ENCODE measurements around the gene SPOCK1.

The SPOCK1 gene

DNA sequence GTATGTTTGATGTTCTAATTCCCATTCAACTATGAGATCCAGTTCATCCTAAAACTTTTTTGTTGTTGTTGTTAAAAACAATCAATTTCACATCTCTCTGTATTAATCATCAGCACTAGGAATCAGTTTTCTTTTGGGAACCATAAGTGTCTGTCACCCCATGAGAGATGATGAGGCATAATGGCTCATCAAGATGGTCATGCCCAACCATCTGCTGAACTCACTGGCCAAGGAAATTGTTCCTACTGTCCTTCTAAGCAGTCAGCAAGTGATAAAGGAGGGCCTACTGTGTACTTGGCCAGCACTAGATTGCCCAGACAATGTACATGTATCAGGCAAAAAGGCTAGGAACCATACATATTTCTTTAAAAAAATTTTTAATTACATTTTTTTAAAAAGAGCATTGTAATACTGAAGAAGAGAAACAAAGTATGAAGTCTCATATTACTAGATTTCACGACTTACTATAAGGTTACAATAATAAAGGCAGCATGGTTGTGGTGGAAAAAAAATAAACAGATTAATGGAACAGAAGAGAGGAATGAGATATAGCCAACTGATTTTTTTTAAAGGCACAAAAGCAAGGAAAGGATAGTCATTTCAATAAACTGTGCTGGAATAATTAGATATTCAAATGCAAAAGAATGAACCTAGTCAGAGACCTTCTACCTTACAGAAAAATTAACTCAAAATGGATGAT, 458.3 kb downstream of the SPOCK1 start:
- no peak for DNase-seq

DNA sequence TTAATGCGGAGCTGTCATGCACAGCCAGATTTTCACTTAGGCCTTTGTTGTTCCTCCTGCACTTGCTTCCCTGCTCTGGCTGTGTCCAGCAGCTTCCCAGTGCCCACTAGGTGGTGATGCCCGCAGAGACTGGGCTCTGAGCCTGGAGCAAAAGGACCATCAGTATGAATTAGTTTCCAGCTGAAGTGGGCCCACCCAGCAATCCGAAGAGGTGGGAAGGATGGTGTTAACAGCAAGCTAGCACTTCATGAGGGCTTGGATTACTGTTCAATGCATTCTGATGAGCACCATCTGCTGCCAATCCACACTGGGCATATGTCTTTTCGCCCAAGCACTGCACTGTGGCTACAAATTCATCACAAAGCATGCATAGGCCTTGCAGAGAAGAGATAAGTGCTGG, 459.1 kb downstream of the SPOCK1 start:
- DNase-seq: no peak

DNA sequence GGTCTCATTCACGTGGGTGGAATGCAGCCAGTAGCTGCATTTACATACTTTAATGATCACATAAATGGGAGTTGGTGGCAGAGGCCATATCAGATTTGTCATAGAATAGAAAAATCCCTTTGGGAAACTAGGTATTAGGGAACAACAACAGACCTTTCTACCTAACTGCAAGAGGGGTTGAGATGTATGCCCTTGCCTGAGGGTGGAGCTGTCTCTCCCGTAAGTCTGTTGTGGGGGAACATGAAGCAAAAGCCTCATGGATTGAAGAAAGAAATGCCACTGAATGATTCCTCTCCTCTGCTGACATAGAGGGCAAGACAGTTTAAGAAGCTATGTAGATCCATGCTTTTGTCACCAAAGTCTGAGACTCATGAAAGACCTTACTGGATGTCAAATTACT, 461.3 kb downstream of the SPOCK1 start:
- DNase-seq: no peak

DNA sequence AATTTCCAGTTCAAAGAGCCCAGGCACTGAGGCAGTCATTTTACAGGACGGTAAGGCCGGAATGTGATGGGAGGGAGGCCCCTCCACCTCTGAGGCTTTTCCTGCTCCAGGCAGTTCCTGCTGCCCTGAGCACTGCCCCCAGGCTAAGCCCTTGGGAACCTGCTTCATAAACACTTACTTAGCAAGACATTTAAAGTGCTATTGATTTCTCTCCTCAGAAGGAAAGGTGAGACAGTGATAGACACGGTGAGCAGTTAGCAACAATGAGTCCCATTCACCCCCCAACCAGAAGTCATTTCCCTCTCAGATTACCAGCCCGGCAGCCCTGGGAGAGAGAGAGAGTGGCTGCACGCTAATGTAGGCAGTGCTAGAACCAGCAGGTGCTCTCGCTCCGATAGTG, 462.5 kb downstream of the SPOCK1 start:
- DNase-seq: no peak

DNA sequence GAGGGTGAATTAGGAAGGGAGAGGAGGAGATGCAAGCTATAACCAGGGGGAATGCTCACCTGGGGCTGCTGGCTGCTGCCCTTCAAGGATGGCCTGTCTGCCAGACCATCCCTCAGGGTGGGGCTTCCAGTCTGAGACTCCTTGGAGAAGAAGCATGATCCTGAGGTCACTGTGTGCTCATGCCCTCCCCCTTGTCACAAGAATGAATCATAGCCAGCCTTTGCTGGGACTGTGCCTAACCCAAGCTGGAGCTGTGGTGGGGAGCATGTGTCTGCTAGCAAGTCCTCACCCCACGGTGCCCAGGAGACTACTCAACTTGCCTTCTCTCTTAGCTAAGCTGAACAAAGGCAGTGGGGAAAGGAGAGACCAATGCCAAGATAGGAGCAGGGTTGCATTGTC, 463.6 kb downstream of the SPOCK1 start:
- DNase-seq: no peak

DNA sequence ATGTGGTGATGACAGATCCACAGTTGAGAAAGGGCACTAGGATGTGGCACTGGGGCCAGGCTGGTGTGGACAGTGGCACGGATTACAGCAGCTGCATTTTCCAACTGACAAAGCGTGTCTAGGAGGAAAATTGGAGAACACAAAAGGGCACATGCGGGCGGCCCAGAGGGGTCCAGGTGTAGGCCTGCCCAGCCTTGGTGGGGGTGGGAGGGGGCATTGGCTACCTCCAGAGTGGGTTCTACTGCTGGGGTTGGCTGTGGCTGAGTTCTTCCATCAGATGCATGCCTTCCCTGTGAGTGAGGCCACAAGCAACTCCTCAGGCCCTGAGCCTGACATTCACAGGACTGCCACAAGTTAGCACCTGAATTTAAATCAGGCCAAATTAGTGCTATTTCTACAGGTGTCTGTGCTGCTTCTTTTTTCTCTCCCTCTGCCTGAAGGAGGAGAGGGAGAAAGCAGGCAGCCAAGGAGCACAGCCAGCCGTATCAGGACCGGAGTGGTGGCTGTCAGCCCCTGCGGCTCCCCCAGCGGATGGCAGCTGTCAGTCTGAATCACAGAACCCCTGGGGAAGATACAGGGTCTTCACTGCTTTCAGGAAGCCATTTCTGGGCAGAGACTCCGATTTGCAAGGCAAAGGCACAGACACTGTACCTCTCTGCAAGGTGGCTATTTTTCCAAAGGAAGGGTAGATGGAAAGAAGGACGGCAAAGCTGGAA, 464.2 kb downstream of the SPOCK1 start:
- DNase-seq: no peak

DNA sequence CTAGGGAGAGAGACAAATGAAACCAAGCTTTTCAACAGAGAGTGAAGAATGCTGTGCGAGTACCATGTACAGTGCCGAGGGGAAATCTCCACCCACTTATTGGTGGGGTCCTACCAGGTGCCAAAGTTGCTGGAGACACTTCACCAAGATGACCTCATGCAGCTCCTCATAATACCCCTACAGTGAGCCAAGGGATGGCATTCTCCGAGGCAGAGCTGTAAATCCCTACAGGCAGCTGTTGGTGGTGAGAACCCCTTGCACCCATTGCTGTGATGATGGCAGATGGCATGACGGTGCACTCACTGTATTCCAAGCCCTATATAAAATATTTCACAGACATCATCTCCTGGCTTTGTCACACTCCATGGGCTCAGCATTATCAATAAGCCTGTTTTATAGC, 464.9 kb downstream of the SPOCK1 start:
- no peak for DNase-seq

DNA sequence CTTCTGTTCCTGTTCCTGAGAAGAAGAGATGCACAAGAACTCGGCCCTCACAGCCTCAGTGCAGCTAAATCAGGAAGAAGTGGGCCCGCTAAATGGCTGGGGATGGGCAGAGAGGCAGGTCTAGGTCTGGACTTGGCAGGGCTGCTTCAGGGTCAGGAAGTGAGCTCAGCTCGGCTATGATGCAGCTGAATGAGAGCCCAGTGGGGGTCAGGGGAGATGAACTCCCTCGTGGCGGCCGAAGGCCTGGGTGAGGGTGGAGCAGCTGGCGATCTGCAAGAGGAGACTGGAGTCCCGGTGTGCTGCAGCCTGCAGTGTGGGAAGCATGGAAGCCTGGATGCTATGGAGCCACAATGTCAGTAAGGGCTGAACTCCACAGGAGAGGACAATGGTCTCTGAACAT, 466.2 kb downstream of the SPOCK1 start:
- DNase-seq: no peak

DNA sequence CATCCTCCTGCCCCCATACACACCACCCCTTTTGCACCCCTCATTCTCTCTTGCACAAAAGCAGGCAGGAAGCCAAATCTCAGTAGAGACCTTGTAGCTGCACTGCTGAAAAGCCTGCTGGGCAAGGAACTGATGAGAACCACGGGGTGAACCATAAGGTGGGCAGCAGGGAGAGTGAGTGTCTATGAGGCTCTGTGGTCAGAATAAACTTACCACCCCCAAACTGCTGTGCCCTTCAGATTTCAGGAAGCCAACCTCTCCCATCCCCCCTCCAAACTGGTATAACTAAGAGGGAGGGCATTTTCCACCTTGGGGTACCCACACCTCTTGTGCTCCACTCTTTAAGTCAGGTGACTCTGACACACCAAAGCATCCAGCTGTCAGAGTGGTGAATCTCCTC, 471.4 kb downstream of the SPOCK1 start:
- DNase-seq: no peak

DNA sequence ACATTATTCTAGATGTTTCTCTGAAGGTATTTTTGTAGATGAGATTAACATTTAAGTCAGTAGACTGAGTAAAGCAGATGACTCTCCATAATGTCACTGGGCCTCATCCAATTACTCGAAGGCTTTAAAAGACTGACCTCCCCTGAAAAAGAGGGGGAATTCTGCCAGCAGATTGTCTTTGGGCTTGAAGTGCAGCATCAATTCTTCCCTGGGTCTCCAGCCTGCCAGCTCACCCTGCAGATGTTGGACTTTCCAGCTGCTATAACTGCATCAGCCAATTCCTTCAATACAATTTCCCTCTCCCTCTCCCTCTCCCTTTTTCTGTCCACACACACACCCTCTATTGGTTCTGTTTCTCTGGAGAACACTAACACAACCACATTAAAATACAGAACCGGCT, 472.8 kb downstream of the SPOCK1 start:
- no peak for DNase-seq

DNA sequence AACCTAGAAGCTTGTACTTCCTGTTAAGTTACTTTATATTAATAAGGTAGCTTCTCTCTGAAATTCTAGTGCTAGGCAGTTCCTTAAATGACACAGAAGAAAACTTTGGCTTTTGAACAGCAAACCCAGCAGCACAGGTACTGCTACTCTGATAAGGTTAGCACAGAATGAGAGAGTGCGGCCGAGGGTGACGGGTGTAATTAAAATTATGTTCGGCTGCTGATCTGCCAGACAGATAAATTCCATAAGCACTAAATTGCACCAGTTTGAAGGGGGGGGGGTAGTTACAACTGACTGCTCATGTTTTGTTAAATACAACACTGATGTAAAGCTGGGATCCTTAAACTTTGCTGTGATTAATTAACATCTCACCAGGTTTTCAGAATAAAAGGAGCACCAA, 475.1 kb downstream of the SPOCK1 start:
- DNase-seq: no peak

DNA sequence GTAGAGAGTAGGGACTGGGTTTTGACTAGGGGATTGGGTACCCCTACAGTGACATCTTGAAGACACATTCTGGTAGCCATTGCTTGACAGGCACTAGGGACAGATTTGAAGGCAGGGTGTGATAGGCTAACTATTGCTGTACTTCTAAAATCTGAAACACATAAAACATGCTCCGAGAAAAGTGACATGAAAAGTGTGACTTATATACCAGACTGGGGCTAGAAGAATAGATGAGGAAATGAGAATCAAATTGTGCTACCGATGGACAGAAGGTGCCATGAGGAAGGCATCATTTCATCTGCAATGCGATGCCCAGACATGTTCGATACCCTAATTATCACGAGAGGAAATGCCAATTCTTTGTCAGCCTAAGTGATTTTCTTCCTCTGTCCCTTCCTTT, 475.8 kb downstream of the SPOCK1 start:
- no peak for DNase-seq

DNA sequence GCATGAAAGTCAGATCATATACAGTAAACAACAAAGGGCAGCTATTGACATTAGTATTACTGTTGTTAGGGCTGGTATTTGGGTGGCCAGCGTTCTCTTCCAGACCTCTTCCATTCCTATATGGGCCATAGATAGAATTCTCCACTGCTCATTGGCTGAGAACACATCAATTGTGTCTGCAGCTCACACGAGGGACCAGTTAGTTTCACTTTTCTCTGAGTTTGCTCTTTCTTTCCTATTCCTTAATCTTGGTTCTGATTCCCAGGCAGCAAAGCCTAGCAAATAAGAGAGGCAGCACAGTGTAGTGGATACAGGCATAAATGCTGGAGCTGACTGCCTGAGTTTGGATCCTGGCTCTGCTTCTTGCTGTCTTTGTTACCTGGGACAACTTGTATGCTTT, 476.4 kb downstream of the SPOCK1 start:
- no peak for DNase-seq

DNA sequence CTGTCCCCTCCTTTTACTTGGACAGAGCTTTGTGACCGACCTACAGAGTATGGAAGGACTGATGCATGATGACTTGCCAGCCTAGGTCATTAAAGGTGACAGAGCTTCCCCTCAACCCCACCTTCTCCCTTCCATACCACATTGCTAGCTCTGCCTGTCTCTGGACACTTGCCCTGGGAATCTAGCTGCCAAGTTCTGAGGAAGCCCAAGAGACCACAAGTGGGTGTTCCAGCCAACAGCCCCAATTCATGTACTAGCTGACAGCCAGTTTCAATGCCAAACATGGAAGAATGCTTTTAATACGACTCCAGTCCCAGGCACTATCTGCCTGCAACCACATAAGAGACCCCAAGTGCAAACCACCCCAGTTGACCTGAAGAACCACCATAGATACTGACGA, 477.1 kb downstream of the SPOCK1 start:
- no peak for DNase-seq

DNA sequence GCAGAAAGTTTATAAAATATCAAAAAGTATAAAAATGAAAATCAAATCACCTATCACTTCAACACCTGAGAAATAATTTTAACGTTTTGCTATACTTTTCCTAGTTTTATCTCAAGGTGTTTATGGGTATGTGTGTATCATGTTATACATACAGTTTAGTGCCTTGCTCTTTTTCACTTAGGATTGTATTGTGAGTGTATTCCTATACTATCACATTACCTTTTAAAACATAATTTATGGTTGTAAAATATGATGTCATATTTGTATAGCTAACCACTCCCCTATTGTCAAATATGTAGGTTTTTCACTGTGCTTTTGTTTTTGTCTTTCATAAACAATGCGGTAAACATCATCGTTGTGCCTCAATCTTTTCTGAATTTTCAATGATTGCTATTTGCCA, 479.9 kb downstream of the SPOCK1 start:
- DNase-seq: no peak

DNA sequence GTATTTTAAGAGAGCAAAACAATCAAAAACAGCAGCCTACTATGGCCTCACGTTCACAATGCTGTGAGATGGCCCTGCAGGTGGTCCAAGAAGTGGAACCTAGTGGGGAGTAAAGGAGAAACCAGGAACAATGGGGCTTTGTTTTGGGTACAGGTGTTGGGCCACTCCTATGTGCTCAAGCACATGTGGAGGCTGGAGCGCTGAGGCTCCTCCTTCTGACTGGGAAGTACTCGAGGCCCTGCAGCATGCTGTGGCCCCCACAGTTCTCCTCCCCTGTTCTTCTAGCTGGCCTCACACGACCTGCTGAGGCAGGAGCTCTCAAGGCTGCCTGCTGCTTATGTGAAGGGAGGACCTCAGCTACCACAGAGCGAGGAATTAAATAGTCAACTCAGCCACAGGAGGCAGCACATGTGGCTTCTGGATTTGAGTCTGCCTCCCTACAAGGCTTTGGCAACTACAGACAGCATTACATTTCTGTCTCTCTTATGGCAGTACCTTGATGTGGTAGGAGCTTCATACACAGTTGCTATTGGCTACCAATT, 482.3 kb downstream of the SPOCK1 start:
- DNase-seq: no peak

DNA sequence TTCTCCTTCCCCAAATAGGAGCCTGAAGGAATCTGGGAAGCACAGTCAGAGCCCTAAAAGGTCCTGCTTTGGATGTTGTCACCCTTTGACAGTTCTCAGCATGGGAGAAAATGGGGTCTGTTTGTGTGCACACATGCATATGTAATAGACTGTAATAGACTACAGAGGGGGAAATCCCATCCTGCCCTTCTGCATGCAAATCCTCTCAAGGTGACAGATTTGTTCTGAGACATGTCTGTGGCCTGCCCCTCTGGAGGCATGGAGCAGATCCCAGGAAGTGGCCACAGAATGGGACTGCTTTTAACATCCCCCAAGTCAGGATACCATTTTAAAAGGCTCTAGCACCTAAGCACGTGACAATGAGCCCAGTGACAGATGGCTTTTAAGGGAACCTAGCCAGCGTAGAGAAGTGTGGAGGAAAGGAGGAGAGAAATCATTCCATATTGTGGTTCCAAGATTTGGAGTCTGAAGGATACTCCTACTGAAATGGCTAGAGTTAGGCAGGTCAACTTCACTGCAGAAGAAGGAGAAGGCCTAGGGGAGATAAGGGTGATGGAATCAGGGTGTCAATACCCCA, 483.5 kb downstream of the SPOCK1 start:
- no peak for DNase-seq

DNA sequence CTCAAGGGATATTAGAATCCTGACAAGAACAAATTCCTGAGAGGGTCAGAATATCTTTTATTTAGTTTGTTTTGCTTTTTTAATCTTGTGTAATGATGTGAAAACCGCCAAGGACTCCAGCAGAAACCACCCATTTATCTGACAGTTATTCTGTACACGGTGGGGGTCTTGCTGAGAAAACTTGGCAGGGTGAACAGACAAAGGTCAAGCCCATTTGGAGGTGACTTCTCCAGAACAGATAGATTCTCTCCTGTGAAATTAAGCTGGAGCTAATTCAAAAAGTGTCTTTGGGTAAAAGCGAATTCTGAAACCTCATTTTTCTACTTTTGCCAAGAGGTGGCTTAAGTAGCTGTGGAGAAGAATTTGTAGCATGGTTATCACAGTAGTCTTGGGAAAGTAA, 484.4 kb downstream of the SPOCK1 start:
- DNase-seq: no peak

DNA sequence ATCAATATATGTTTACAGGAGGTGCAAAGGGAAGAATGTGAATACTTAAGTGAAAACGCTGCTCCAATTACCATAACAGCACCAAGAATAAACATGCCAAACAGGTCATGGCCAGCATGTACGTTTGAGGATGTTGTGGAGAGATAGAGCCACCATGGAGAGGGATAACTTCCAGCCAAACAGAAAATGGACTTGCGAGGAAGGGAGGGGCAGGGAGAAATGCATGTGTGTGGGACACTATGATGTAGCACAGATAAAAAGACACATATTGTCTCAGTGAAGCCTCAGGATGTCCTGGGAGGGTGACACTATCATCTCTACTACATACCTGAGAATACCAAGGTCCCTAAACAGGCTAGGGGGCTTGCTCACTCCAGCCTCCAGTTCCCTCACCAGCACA, 488.9 kb downstream of the SPOCK1 start:
- DNase-seq: no peak

DNA sequence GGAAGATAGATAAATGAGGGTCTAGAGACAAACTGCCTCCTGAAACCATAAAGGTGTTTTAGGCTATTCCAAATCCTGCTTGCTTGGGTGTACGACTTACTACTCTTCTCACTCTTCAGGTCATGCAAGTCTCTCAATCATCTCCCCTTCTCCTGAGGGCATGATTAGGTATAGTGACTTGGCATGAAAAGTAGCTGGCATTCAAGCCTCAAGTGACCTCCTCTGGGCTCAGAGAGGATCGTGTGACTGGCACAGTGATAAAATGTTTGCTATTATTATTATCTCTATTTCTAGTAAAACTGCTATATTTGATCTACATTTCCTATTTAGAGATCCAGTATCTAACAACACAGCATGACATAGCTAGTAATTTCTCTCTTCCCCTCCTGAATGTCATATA, 494.8 kb downstream of the SPOCK1 start:
- DNase-seq: no peak

DNA sequence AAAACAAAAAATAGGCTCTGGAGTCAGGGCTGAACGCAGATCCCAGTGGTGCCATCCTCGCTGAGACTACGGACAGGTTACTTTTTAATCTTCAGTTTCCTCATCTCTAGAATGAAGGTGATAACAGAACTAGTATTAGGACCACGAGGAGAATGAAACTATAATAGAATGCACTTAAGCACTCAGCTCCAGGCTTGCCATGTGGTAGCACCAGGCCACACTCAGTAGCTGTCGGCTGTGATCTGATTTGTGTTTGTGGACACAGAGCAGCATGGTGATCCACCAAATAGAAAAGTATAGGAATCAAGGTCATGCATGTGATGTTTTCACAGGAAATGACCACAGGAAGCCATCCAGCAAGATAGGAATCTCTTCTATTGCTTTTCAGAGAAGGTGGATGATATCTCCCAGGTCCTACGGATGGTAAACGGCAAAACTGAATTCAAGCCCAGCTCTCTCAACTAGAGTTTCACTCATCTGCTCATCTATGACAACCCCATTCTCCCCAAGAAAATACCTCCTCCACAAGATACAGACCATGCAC, 498.0 kb downstream of the SPOCK1 start:
- no peak for DNase-seq

DNA sequence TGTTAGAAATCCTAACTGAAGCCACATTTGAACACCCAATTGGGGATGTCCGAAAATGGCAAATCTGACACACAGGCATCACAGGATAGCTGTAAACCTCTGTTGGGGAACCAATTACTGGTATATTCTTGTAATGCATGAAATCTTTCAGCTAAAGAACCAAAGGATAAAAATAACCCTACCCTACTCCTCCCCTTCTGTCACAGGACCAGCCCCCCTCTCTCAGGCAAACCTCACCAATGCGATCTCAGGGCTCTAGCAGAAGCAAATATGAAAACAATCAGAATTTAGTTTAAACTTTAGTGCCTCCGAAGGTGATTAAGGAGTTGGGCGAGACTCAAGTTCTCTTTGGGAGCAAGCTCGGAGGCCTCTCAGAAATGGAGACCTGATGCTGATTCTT, 499.3 kb downstream of the SPOCK1 start:
- DNase-seq: no peak

DNA sequence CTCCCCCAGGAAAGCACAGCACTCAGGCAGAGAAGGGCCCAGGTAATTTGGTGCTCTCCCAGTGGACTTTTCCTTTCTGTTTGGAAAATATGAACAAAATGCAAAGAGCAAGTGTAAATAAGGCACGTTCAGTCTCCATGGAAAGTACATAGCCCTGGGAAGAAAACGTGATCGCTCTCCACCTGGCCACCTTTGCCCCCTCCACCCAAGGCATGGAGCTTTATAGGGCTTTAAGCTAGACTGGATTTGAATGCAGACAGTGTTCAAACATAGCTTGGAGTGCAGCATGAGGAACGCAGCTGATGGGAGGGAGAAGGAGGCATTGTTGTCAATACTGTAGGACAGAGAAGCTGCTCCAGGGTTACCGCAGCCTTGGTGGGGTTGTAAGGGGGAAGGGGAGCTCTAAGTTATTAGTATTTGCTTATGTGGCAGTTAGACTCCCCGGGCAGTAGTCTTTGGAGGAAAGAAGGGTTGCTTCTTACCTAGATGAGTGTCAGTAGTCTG, 500.2 kb downstream of the SPOCK1 start:
- no peak for DNase-seq

DNA sequence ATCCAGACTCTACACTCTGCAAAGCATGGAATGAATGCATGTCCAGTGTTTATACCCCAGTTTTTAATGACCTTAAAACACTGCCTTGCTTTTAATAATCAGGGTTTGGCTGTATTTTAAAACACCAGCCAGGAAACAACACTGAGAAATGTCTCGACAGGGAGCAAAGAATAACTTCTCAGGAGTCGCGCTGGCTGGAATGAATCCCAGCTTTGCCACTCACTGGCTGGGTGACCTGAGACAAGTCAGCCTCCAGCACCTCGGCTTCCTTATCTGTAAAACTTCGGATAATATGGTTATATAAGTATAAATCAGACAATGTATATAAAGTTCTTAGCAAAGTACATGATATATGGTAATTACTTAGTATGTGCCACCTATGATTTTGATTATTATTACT, 505.0 kb downstream of the SPOCK1 start:
- no peak for DNase-seq
